Placental pericyte (primary cell): ENCODE measurements around the gene ZBTB22. TPM values are rescaled to one million over a fixed set of nuclear protein-coding genes. Genes with fewer than 3 reads are reported as not detected.

Source experiments
- total RNA-seq: library from RNA; depleted of rRNA; stranded (reverse); fragments of >200 nt; gene quantifications from 2 replicates; pipeline ENCODE4 v1.2.3, GENCODE V29; 2012

ZBTB22 gene
- 17.5 and 18.3 TPM in 2 replicates for total RNA-seq

GRCh38 chr6:33317669-33318425 lies at the start of gene ZBTB22:
Gene ZBTB22 (minus strand): TSS chr6:33317744. CDS start chr6:33316916, 828 bp downstream.

GRCh38 chr6:33313709-33314514 lies 3.6 kb downstream of the ZBTB22 start, which contains the start of gene TAPBP:
Gene TAPBP (minus strand): TSS chr6:33314078. CDS start chr6:33314041, 37 bp downstream.

GRCh38 chr6:33298773-33299236 lies 18.7 kb downstream of the ZBTB22 start, which contains the start of gene RGL2:
Gene RGL2 (minus strand): TSS chr6:33298942. CDS start chr6:33298610, 332 bp downstream.

GRCh38 chr6:33288921-33289783 lies 28.4 kb downstream of the ZBTB22 start, which contains the start of the genes PFDN6 and WDR46:
Gene PFDN6 (plus strand): TSS chr6:33289601. CDS start chr6:33289857, 256 bp downstream.
Gene WDR46 (minus strand): TSS chr6:33289239. CDS start chr6:33289170, 69 bp downstream.

GRCh38 chr6:33276864-33277662 lies 40.5 kb downstream of the ZBTB22 start, which contains the start of gene B3GALT4:
Gene B3GALT4 (plus strand): TSS chr6:33277123. CDS start chr6:33277420, 297 bp downstream.

GRCh38 chr6:33271468-33272274 lies 45.9 kb downstream of the ZBTB22 start, which contains the start of the genes RPS18 and VPS52:
Gene RPS18 (plus strand): TSS chr6:33272075. CDS start chr6:33272120, 45 bp downstream.
Gene VPS52 (minus strand): TSS chr6:33271876. CDS start chr6:33271675, 201 bp downstream.

Other genes with a start within 250 kb of the ZBTB22 start
- 2.4 TPM in 1 of 2 replicates, not detected in the other for gene HLA-DPA1, start 244.1 kb downstream of the ZBTB22 start, total RNA-seq
- 4.9 TPM in 1 of 2 replicates, not detected in the other for gene HLA-DPB1, start 241.8 kb downstream of the ZBTB22 start, total RNA-seq
- 0.14 and 0.22 TPM in 2 replicates for gene COL11A2, start 125.3 kb downstream of the ZBTB22 start, total RNA-seq
- 23.5 and 24.5 TPM in 2 replicates for gene RXRB, start 117.1 kb downstream of the ZBTB22 start, total RNA-seq
- 157 and 224 TPM in 2 replicates for gene SLC39A7, start 116.9 kb downstream of the ZBTB22 start, total RNA-seq
- 1.0 and 1.5 TPM in 2 replicates for gene HSD17B8, start 113.1 kb downstream of the ZBTB22 start, total RNA-seq
- gene RING1, start 109.2 kb downstream of the ZBTB22 start, total RNA-seq, result 20.8 and 39.2 TPM in 2 replicates
- gene VPS52, start 45.9 kb downstream of the ZBTB22 start, total RNA-seq, result 39.0 and 43.2 TPM in 2 replicates
- gene RPS18, start 45.7 kb downstream of the ZBTB22 start, total RNA-seq, result 1,400 and 3,187 TPM in 2 replicates
- 2.4 and 2.6 TPM in 2 replicates for gene B3GALT4, start 40.6 kb downstream of the ZBTB22 start, total RNA-seq
- 76.8 and 93.1 TPM in 2 replicates for gene WDR46, start 28.5 kb downstream of the ZBTB22 start, total RNA-seq
- gene PFDN6, start 28.1 kb downstream of the ZBTB22 start, total RNA-seq, result 22.8 and 29.9 TPM in 2 replicates
- 24.3 and 30.4 TPM in 2 replicates for gene RGL2, start 18.8 kb downstream of the ZBTB22 start, total RNA-seq
- 134 and 176 TPM in 2 replicates for gene TAPBP, start 3.7 kb downstream of the ZBTB22 start, total RNA-seq
- gene DAXX, start 5.2 kb upstream of the ZBTB22 start, total RNA-seq, result 49.4 and 66.5 TPM in 2 replicates
- 1.1 and 68.3 TPM in 2 replicates for gene KIFC1, start 74.1 kb upstream of the ZBTB22 start, total RNA-seq
- gene PHF1, start 93.3 kb upstream of the ZBTB22 start, total RNA-seq, result 31.1 and 35.2 TPM in 2 replicates
- 169 and 185 TPM in 2 replicates for gene CUTA, start 100.4 kb upstream of the ZBTB22 start, total RNA-seq
- 6.7 and 7.0 TPM in 2 replicates for gene SYNGAP1, start 102.3 kb upstream of the ZBTB22 start, total RNA-seq
- gene ZBTB9, start 136.8 kb upstream of the ZBTB22 start, total RNA-seq, result 5.5 and 7.0 TPM in 2 replicates